SK-N-SH treated with all-trans-retinoic acid at 6 μM for 48 hours (cell line): ENCODE measurements around the gene CAB39L.

Source experiments
- ESRRG ChIP-seq: fragments of 250-450 bp; sonication (Bioruptor Pico); IDR thresholded peaks from 2 replicates; pipeline ENCODE4 v1.6.1; 2021; ENCODE audit warnings: mild to moderate bottlenecking
- GLIS3 ChIP-seq: fragments of 250-450 bp; sonication (Bioruptor Pico); IDR thresholded peaks from 2 replicates; pipeline ENCODE4 v1.5.0; 2020; ENCODE audit warnings: mild to moderate bottlenecking, moderate library complexity
- ISL1 ChIP-seq: fragments of 250-450 bp; sonication (Bioruptor Pico); IDR thresholded peaks from 2 replicates; pipeline ENCODE4 v2.1.2; 2022; ENCODE audit warnings: mild to moderate bottlenecking, moderate library complexity
- RARB ChIP-seq: fragments of 250-450 bp; sonication (Bioruptor Pico); IDR thresholded peaks from 2 replicates; pipeline ENCODE4 v1.8.0; 2021; ENCODE audit warnings: mild to moderate bottlenecking, moderate library complexity
- SNAI2 ChIP-seq: fragments of 250-450 bp; sonication (Bioruptor Pico); IDR thresholded peaks from 2 replicates; pipeline ENCODE4 v1.5.0; 2020; ENCODE audit warnings: mild to moderate bottlenecking, moderate library complexity
- ZFP3 ChIP-seq: fragments of 250-450 bp; sonication (Bioruptor Pico); IDR thresholded peaks from 2 replicates; pipeline ENCODE4 v1.5.0; 2020; ENCODE audit warnings: mild to moderate bottlenecking, moderate library complexity
- ZNF565 ChIP-seq: fragments of 450-650 bp; formaldehyde crosslinking; conservative IDR thresholded peaks from 2 replicates; pipeline ENCODE4 v1.5.0; 2020; ENCODE audit warnings: low read depth, mild to moderate bottlenecking, moderate library complexity
- ZNF70 ChIP-seq: fragments of 450-650 bp; formaldehyde crosslinking; IDR thresholded peaks from 2 replicates; pipeline ENCODE4 v1.5.0; 2020; ENCODE audit warnings: mild to moderate bottlenecking, moderate library complexity

GRCh38 chr13:49410477-49410876 is 33.4 kb downstream of the CAB39L start:
- no peak for TF ChIP-seq ZFP3 (CRISPR knock-in tag)
- no peak for TF ChIP-seq ZNF70 (CRISPR knock-in tag)
- TF ChIP-seq RARB = no peak
- no peak for TF ChIP-seq ZNF565
- TF ChIP-seq GLIS3 = no peak
- TF ChIP-seq ISL1 (CRISPR knock-in tag) = no peak
- no peak for TF ChIP-seq ESRRG (CRISPR knock-in tag)
- TF ChIP-seq SNAI2 (CRISPR knock-in tag) = no peak
